Lung (tissue), 12 donors: ENCODE measurements around the gene POLR2E. TPM values are rescaled to one million over a fixed set of nuclear protein-coding genes. Genes with fewer than 3 reads are reported as not detected.
A peak's percentile ranks its signal among the peaks of the same experiment; 100 is the strongest.

Experiments
- ATAC-seq: fragments of 200-7000 bp; cut with Tn5 transposase; one replicate; pipeline ENCODE4 v1.9.1; 2020; ENCODE audit warnings: moderate number of reproducible peaks; ENCODE audit not compliant: insufficient read depth, low FRiP score
- DNase-seq, 3 donors: peaks; one replicate each; pipeline ENCODE4 v3.0.0-alpha.2; 2013 to 2017
- H3K27ac ChIP-seq, 2 donors: one replicate each; pipeline ENCODE4 v1.5.1; 2013; ENCODE audit warnings: mild to moderate bottlenecking in 2 of 2, moderate library complexity in 2 of 2, control low read depth in 1 of 2, inconsistent platforms in 1 of 2, low read depth in 1 of 2, low read length in 1 of 2
- H3K27me3 ChIP-seq, 3 donors: one replicate each; pipeline ENCODE4 v1.5.1; 2013; ENCODE audit warnings: low read length in 2 of 3; ENCODE audit not compliant: control insufficient read depth in 3 of 3, insufficient read depth in 3 of 3
- H3K36me3 ChIP-seq, 4 donors: one replicate each; pipeline ENCODE4 v1.5.1; 2013; ENCODE audit warnings: low read length in 4 of 4, mild to moderate bottlenecking in 1 of 4, moderate library complexity in 1 of 4; ENCODE audit not compliant: control insufficient read depth in 4 of 4, insufficient read depth in 4 of 4
- H3K4me1 ChIP-seq, 5 donors: one replicate each; pipeline ENCODE4 v1.5.1; 2013; ENCODE audit warnings: low read length in 5 of 5, mild to moderate bottlenecking in 2 of 5, moderate library complexity in 1 of 5; ENCODE audit not compliant: control insufficient read depth in 5 of 5, insufficient read depth in 5 of 5
- H3K4me3 ChIP-seq: one replicate; pipeline ENCODE4 v1.5.1; 2013; ENCODE audit warnings: mild to moderate bottlenecking, control low read depth, moderate library complexity
- H3K9ac ChIP-seq, 2 donors: one replicate each; pipeline ENCODE4 v1.5.1; 2013; ENCODE audit warnings: low read length in 2 of 2, control low read depth in 1 of 2; ENCODE audit not compliant: insufficient read depth in 1 of 2
- H3K9me3 ChIP-seq, 4 donors: one replicate each; pipeline ENCODE4 v1.5.1; 2013; ENCODE audit warnings: low read length in 3 of 4, mild to moderate bottlenecking in 1 of 4, moderate library complexity in 1 of 4; ENCODE audit not compliant: control insufficient read depth in 4 of 4, insufficient read depth in 3 of 4
- CTCF ChIP-seq: IDR thresholded peaks from 2 replicates; pipeline ENCODE4 v1.5.1; 2012; ENCODE audit warnings: mild to moderate bottlenecking; ENCODE audit errors: control extremely low read depth, extremely low read depth
- WGBS, 2 donors: extraction: QIAGEN DNeasy Blood & Tissue Kit; methylation state at CpG; one replicate each; pipeline ENCODE4 v1.1.7; 2013; 5-methylcytosine and 5-hydroxymethylcytosine counted together
- polyA plus RNA-seq, 2 donors: library from polyadenylated mRNA; stranded (reverse); fragments of 200-250 nt; gene quantifications; one replicate each; pipeline ENCODE4 v1.2.1, GENCODE V29; 2013
- total RNA-seq, 2 donors: library from RNA; depleted of rRNA in 1 of 2; stranded (reverse); fragments of >200 nt in 1 of 2; gene quantifications; one replicate each; pipeline ENCODE4 v1.2.1, GENCODE V29; 2014 to 2021
- donor health status: control.
- donor health status: control.
- donor health status: Bipolar disorder and iron deficiency.
- donor health status: healthy.
- donor health status: DM: yes; HTN: yes; CAD: no.

Gene POLR2E
- total and polyA plus RNA-seq, 4 donors = 78.4 to 196 (median 154) TPM

GRCh38 chr19:1123381-1123780, 28.2 kb upstream of the POLR2E start:
- 98 to 100% methylated on average over 20 of the region's 20 CpGs for WGBS, 2 donors
- no peaks in the 10 kb centered on the region for H3K27me3 ChIP-seq
- H3K4me3 ChIP-seq = no peak overlapping the region
- H3K36me3 ChIP-seq = peaks cover 4 to 90% (median 27%) of the 10 kb centered on the region in 4 donors
- no peak overlapping the region for H3K27ac ChIP-seq
- DNase-seq = no peak
- ATAC-seq = no peak
- H3K4me1 ChIP-seq = peaks cover 0 to 3% (median 0%) of the 10 kb centered on the region in 5 donors
- H3K9me3 ChIP-seq = no peaks in the 10 kb centered on the region
- no peak overlapping the region for H3K9ac ChIP-seq
- no peak for TF ChIP-seq CTCF

- Histone ChIP-seq H3K27ac (no peak overlapping the region), H3K36me3 (peaks cover 4 to 90% (median 27%) of the 10 kb centered on the region in 4 donors), H3K4me1 (peaks cover 0 to under 1% (median 0%) of the 10 kb centered on the region in 5 donors), H3K9me3 (no peaks in the 10 kb centered on the region), H3K27me3 (no peaks in the 10 kb centered on the region), H3K9ac (no peak overlapping the region), H3K4me3 (no peak overlapping the region)
- TF ChIP-seq CTCF = no peak
- 73 to 75% methylated on average over 21 of the region's 21 CpGs for WGBS, 2 donors
- DNase-seq = peak in 2 of 3 donors; percentile 13 to 47
- peak; percentile 74 for ATAC-seq
Measured at GRCh38 chr19:1122972-1123363, 27.8 kb upstream of the POLR2E start.

GRCh38 chr19:1122021-1122971, 27.1 kb upstream of the POLR2E start:
- Histone ChIP-seq H3K4me3 (no peak overlapping the region), H3K27ac (no peak overlapping the region), H3K9ac (no peak overlapping the region), H3K27me3 (no peaks in the 10 kb centered on the region), H3K4me1 (no peaks in the 10 kb centered on the region), H3K36me3 (peaks cover 7 to 91% (median 26%) of the 10 kb centered on the region in 4 donors), H3K9me3 (no peaks in the 10 kb centered on the region)
- TF ChIP-seq CTCF = no peak
- 97% methylated on average over 63 of the region's 63 CpGs for WGBS, 2 donors
- DNase-seq = no peak
- no peak for ATAC-seq
